Breast epithelium (tissue), 3 donors: ENCODE data around the gene SLC38A10.

Experiments
- POLR2A ChIP-seq: fragments of 450-650 bp; IDR thresholded peaks from one replicate; pipeline ENCODE4 v1.6.1; 2016; ENCODE audit warnings: antibody characterized with exemption, mild to moderate bottlenecking, moderate library complexity
- POLR2AphosphoS5 ChIP-seq, 3 donors: sonication (generic); formaldehyde crosslinking; IDR thresholded peaks; one replicate each; pipeline ENCODE4 v1.6.1; 2017; ENCODE audit warnings: antibody characterized with exemption in 3 of 3

- no peak for TF ChIP-seq POLR2AphosphoS5 (IDR thresholded peaks at IDR 0.05)
- no peak for TF ChIP-seq POLR2A
Observed at GRCh38 chr17:81287152-81287551, 8.0 kb downstream of the SLC38A10 start.
